Measurements from ENCODE around the gene ATP2B2. TPM values are rescaled to one million over a fixed set of nuclear protein-coding genes. Genes with fewer than 3 reads are reported as not detected.

The ATP2B2 gene
- polyA plus RNA-seq, 3 donors = not detected

DNA sequence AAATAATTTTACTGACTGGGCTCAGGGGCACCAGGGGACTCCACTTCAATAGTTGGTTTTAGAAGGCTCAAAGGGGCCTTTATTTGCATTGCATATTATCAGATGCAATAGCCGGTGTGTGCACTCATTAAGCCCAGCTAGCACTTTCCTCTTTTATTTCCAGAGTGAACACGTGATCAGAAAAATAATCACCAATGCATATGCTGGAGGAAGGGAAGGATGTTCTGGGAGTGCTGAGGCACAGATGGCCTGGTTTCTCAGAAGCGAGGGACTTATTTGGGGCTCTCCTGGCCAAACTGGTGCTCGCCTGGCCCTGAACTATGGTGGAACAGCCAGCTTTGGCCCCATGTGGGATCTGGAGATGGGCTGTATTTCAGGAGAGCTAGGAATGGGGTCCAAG, 124.0 kb downstream of the ATP2B2 start:
- Histone ChIP-seq H3K4me1 (ENCODE audit: control insufficient read depth in 1 of 2, insufficient read depth in 2 of 2, low read length in 2 of 2) (no peaks in the 10 kb centered on the region), H3K79me2 (ENCODE audit: insufficient read depth, low read length) (no peaks in the 10 kb centered on the region), H3K27me3 (ENCODE audit: control insufficient read depth in 2 of 2, insufficient read depth in 2 of 2, low read length in 2 of 2) (no peaks in the 10 kb centered on the region), H3K9me3 (replicated peaks in 1 of 2; ENCODE audit: control insufficient read depth in 1 of 2, insufficient read depth in 1 of 2, low read length in 2 of 2) (peaks cover 2 to 3% of the 10 kb centered on the region in 2 donors), H3K9ac (ENCODE audit: insufficient read depth, low read length, poor library complexity, severe bottlenecking) (no peak overlapping the region), H4K20me1 (ENCODE audit: insufficient read depth, low read length) (no peaks in the 10 kb centered on the region), H3K4me3 (replicated peaks in 1 of 3; ENCODE audit: low read depth in 2 of 3, low read length in 3 of 3) (no peak overlapping the region), H3K36me3 (replicated peaks in 1 of 2; ENCODE audit: control insufficient read depth in 1 of 2, insufficient read depth in 2 of 2, low read length in 2 of 2) (no peaks in the 10 kb centered on the region), H3K4me2 (replicated peaks; ENCODE audit: extremely low read depth, low read length, poor library complexity, severe bottlenecking) (no peak overlapping the region), H2AFZ (ENCODE audit: insufficient read depth, low read depth, low read length, poor library complexity, severe bottlenecking) (no peak overlapping the region), H3K27ac (ENCODE audit: low read depth in 1 of 2, low read length in 2 of 2) (no peak overlapping the region)
- intact Hi-C loops (cut with micrococcal nuclease) = no loop called here
- H3K27ac Mint-ChIP-seq = no peak overlapping the region
- WGBS (ENCODE audit: insufficient coverage) = 91% methylated on average over 2 of the region's 4 CpGs
- H3K4me3 Mint-ChIP-seq = no peak overlapping the region
- peaks cover 0 to 7% (median 4%) of the 10 kb centered on the region in 7 donors for H3K9me3 Mint-ChIP-seq
- DNase-seq = no peak
- peaks cover 1 to 8% (median 4%) of the 10 kb centered on the region in 3 donors for H3K27me3 Mint-ChIP-seq (ENCODE audit: low read depth in 3 of 3)
- no peaks in the 10 kb centered on the region for H3K36me3 Mint-ChIP-seq
- H3K4me1 Mint-ChIP-seq = no peaks in the 10 kb centered on the region
- TF ChIP-seq, protein P1, sequence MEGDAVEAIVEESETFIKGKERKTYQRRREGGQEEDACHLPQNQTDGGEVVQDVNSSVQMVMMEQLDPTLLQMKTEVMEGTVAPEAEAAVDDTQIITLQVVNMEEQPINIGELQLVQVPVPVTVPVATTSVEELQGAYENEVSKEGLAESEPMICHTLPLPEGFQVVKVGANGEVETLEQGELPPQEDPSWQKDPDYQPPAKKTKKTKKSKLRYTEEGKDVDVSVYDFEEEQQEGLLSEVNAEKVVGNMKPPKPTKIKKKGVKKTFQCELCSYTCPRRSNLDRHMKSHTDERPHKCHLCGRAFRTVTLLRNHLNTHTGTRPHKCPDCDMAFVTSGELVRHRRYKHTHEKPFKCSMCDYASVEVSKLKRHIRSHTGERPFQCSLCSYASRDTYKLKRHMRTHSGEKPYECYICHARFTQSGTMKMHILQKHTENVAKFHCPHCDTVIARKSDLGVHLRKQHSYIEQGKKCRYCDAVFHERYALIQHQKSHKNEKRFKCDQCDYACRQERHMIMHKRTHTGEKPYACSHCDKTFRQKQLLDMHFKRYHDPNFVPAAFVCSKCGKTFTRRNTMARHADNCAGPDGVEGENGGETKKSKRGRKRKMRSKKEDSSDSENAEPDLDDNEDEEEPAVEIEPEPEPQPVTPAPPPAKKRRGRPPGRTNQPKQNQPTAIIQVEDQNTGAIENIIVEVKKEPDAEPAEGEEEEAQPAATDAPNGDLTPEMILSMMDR (IDR thresholded peaks at IDR 0.05) = no peak

DNA sequence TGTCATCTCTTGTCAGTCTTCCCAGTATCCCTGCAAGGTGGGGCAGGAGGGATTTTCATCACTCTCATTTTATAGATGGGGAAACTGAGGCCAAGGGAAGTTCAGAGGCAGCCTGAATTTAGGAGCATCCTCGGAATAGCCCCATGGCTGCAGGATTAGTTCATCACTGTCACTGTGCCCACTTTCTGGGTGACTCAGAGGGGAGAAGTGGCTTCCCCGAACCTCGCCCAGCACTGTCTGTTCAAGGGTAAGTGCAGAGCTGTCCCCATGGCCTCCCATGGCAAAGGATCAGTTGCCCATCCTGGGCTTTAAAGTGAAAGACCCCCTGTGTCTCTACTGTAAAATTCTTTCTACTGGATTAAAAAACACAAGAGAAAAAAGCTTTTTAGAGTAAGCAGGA, 124.5 kb downstream of the ATP2B2 start:
- TF ChIP-seq, protein P1 (IDR thresholded peaks at IDR 0.05) = no peak
- Mint-ChIP-seq H3K9me3 (peaks cover 0 to 6% (median 3%) of the 10 kb centered on the region in 7 donors), H3K4me1 (no peaks in the 10 kb centered on the region), H3K27me3 (ENCODE audit: low read depth in 3 of 3) (peaks cover under 1 to 8% (median 4%) of the 10 kb centered on the region in 3 donors), H3K4me3 (no peak overlapping the region), H3K27ac (no peak overlapping the region), H3K36me3 (no peaks in the 10 kb centered on the region)
- H3K4me3 ChIP-seq (replicated peaks in 1 of 3; ENCODE audit: low read depth in 2 of 3, low read length in 3 of 3) = no peak overlapping the region
- no peak overlapping the region for H3K27ac ChIP-seq (ENCODE audit: low read depth in 1 of 2, low read length in 2 of 2)
- no peaks in the 10 kb centered on the region for H3K79me2 ChIP-seq (ENCODE audit: insufficient read depth, low read length)
- intact Hi-C loops (cut with micrococcal nuclease) = no loop called here
- H4K20me1 ChIP-seq (ENCODE audit: insufficient read depth, low read length) = no peaks in the 10 kb centered on the region
- no peak for DNase-seq
- WGBS (ENCODE audit: insufficient coverage) = 92% methylated on average over 2 of the region's 3 CpGs
- no peak overlapping the region for H3K4me2 ChIP-seq (replicated peaks; ENCODE audit: extremely low read depth, low read length, poor library complexity, severe bottlenecking)
- H3K9ac ChIP-seq (ENCODE audit: insufficient read depth, low read length, poor library complexity, severe bottlenecking) = no peak overlapping the region
- H2AFZ ChIP-seq (ENCODE audit: insufficient read depth, low read depth, low read length, poor library complexity, severe bottlenecking) = no peak overlapping the region
- H3K4me1 ChIP-seq (ENCODE audit: control insufficient read depth in 1 of 2, insufficient read depth in 2 of 2, low read length in 2 of 2) = no peaks in the 10 kb centered on the region
- H3K27me3 ChIP-seq (ENCODE audit: control insufficient read depth in 2 of 2, insufficient read depth in 2 of 2, low read length in 2 of 2) = no peaks in the 10 kb centered on the region
- H3K9me3 ChIP-seq (replicated peaks in 1 of 2; ENCODE audit: control insufficient read depth in 1 of 2, insufficient read depth in 1 of 2, low read length in 2 of 2) = no peaks in the 10 kb centered on the region
- no peaks in the 10 kb centered on the region for H3K36me3 ChIP-seq (replicated peaks in 1 of 2; ENCODE audit: control insufficient read depth in 1 of 2, insufficient read depth in 2 of 2, low read length in 2 of 2)
